Stimulated activated effector memory CD8-positive, alpha-beta T cell treated with anti-CD3 and anti-CD28 coated beads, Interleukin-12 subunit alpha, Interleukin-12 subunit beta, amount 100 ng/mL, for 72 hours (primary cell): Measurements from ENCODE around the gene AFM.

ENCODE experiments used
- ATAC-seq: fragments of 150-1000 bp; cut with Tn5 transposase; 2 replicates; pipeline ENCODE4 v1.10.0; 2021
- DNase-seq, 2 donors: peaks; one replicate each; pipeline ENCODE4 v3.0.0; 2021 to 2022; ENCODE audit warnings: low spot score in 2 of 2
- H3K27ac Mint-ChIP-seq: one replicate; pipeline ENCODE4 v1.8.0; 2022; ENCODE audit warnings: mild to moderate bottlenecking, mixed read lengths
- H3K36me3 Mint-ChIP-seq: one replicate; pipeline ENCODE4 v1.8.0; 2022; ENCODE audit warnings: mild to moderate bottlenecking, mixed read lengths
- H3K4me1 Mint-ChIP-seq: one replicate; pipeline ENCODE4 v1.8.0; 2022; ENCODE audit warnings: mixed read lengths
- H3K4me3 Mint-ChIP-seq: one replicate; pipeline ENCODE4 v1.8.0; 2022; ENCODE audit warnings: mild to moderate bottlenecking, mixed read lengths
- H3K9me3 Mint-ChIP-seq: one replicate; pipeline ENCODE4 v1.8.0; 2022; ENCODE audit warnings: mixed read lengths

The AFM gene

DNA sequence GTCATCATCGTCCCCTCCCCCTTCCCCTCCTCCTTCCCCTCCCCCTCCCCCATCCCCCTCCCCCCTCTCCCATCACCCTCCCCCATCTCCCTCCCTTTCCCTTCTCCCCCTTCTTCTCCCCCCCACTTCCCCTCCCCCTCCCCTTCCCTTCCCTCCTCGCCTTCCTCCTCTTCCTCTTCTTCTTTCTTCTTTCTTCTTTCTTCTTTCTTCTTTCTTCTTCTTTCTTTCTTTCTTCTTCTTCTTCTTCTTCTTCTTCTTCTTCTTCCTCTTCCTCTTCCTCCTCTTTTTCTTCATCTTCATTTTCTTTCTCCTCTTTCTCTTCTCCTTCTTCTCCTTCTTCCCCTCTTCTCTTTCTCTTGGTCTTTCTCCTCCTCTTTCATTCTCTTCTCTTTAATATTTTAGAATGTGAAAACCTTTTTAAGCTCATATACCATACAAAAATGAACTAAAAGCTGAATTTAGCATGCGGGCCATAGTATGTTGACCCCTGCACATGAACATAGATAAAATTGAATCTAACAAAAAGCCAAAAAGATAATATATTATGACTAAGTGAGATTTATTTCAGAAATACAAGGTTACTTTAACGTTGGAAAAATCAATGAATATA is 20.5 kb upstream of the AFM start:
- no peaks in the 10 kb centered on the region for H3K4me1 Mint-ChIP-seq
- peaks cover 6% of the 10 kb centered on the region for H3K9me3 Mint-ChIP-seq
- DNase-seq (no peak), ATAC-seq (no peak)
- H3K4me3 Mint-ChIP-seq, result no peak overlapping the region
- H3K36me3 Mint-ChIP-seq, result no peaks in the 10 kb centered on the region
- no peak overlapping the region for H3K27ac Mint-ChIP-seq

DNA sequence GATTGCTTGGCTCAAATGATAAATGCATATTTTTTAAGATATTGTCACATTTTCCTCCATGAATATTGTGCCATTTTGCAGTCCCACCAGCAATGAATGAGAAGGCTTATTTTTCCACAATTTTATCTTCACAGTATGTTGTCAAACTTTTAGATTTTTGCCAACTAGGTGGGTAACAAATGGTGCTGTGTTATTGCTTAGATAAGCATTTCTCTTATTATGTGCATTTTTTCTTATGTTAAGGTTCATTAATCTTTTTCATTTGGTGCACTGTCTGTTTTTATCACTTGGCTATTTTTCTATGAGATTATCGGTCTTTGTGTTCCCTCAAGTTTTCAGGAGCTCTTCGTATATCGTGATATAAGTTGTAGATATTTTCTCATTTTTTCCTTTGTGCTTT is 13.4 kb upstream of the AFM start:
- Mint-ChIP-seq H3K4me3 (no peak overlapping the region), H3K27ac (no peak overlapping the region), H3K36me3 (no peaks in the 10 kb centered on the region), H3K4me1 (no peaks in the 10 kb centered on the region), H3K9me3 (peaks cover 2% of the 10 kb centered on the region)
- ATAC-seq (no peak), DNase-seq (no peak)

DNA sequence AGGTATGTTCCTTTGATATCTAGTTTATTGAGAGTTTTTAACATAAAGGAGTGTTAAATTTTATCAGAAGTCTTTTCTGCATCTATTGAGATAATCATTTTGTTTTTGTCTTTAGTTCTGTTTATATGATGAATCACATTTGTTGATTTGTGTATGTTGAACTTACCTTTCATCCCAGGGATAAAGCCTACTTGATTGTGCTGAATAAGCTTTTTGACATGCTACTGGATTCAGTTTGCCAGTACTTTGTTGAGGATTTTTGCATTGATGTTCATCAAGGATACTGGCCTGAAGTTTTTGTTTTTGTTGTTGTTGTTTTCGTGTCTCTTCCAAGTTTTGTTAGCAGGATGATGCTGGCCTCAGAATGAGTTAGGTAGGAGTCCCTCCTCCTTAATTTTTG is 10.8 kb upstream of the AFM start:
- no peaks in the 10 kb centered on the region for H3K4me1 Mint-ChIP-seq
- H3K27ac Mint-ChIP-seq, result no peak overlapping the region
- peaks cover 4% of the 10 kb centered on the region for H3K9me3 Mint-ChIP-seq
- no peak overlapping the region for H3K4me3 Mint-ChIP-seq
- DNase-seq (no peak), ATAC-seq (no peak)
- no peaks in the 10 kb centered on the region for H3K36me3 Mint-ChIP-seq

DNA sequence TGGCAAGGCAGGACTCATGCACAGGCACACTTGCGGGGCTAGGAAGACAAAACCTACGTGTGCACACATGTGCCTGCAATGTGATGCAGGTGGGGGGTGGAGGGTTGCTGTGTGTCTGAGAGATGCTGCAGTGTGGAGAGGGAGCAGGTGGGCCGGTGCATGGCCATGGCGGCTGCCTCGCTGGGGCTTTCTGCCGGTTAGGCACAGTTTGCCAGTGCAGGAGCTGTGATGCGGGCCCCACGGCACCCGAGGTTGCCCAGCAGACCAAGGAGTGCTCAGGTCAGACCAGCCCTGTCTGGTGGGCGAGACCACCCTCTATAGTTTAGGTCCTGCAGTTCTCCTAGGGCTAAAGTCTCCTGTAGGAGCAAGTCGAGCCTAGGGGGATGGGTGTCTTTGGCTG is 4.4 kb upstream of the AFM start:
- Mint-ChIP-seq H3K36me3 (no peaks in the 10 kb centered on the region), H3K4me1 (no peaks in the 10 kb centered on the region), H3K4me3 (no peak overlapping the region), H3K9me3 (peaks cover 4% of the 10 kb centered on the region), H3K27ac (no peak overlapping the region)
- ATAC-seq (peak; percentile 47), DNase-seq (no peak)

DNA sequence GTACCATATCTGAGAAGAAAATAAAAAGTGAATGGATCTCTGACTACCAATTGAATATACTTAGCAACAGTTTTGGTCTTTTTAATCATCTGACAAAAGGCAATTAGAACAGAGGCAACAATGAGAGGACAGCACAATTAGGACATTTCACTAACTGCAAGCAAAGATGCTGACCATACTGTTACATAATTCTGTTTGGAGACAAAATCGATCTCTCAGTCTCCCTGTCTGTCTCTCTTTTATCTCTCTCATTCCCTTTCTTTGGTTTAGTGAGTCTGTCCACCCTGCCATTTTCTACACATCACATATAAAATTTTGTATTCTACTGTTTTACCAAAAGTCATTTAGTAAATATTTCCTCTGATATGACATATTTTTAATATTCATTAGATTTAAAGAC is 2.2 kb upstream of the AFM start:
- DNase-seq (no peak), ATAC-seq (no peak)
- Mint-ChIP-seq H3K4me3 (no peak overlapping the region), H3K36me3 (no peaks in the 10 kb centered on the region), H3K27ac (no peak overlapping the region), H3K9me3 (peaks cover 4% of the 10 kb centered on the region), H3K4me1 (no peaks in the 10 kb centered on the region)

DNA sequence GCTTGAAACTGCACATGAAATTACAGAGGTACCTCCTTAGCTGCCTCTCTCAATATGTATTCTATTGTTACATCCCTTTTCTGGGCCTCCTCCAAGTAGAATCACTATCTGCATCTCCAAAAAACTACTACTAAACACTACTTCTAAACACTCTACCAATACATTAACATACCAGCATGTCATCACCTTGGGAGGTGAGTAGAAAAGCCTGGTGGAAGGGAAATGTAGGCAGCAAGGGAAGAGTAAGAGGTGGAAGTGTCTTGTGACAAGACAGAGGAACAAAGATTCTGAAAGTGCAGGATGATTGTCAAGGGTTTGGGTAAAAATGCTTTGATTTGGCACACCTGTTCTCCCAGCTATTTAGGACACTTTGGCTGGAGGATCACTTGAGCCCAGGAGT is 3.5 kb downstream of the AFM start:
- no peak overlapping the region for H3K4me3 Mint-ChIP-seq
- no peaks in the 10 kb centered on the region for H3K9me3 Mint-ChIP-seq
- H3K36me3 Mint-ChIP-seq, result no peaks in the 10 kb centered on the region
- DNase-seq, result no peak
- no peak for ATAC-seq
- H3K27ac Mint-ChIP-seq, result no peak overlapping the region
- H3K4me1 Mint-ChIP-seq, result no peaks in the 10 kb centered on the region

DNA sequence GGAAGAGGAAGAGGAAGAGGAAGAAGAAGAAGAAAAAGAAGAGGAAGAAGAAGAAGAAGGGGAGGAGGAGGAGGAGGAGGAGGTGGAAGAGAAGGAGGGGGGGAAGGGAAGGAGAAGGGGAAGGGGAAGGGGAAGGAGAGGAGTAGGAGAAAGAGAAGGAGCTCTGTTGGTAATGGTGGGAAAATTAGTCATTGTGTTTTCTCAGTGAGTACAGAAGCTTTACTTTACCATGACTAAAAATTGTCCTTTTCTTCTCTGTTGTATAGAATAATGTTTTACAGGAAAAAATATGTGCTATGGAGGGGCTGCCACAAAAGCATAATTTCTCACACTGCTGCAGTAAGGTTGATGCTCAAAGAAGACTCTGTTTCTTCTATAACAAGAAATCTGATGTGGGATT is 4.1 kb downstream of the AFM start:
- Mint-ChIP-seq H3K9me3 (no peaks in the 10 kb centered on the region), H3K36me3 (no peaks in the 10 kb centered on the region), H3K27ac (no peak overlapping the region), H3K4me1 (no peaks in the 10 kb centered on the region), H3K4me3 (no peak overlapping the region)
- DNase-seq, result no peak
- ATAC-seq, result no peak

DNA sequence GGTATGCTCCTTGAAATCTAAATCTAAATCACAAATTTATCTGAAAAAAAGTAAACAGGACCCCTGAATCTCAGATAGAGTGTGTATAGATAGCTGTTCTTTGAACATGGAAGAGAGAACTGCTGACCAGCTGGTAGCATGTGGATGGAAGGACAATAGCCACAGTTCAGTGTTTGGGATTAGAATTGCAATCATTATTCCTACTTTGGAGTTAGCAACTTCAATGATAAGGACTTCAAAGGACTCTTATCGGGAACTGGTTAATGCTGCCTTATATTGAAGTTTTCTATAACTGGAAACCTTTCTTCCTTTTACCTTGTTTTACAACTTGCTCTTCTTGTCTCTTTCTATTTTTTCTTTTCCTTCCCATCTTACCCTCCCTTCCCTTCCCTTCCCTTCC is 5.0 kb downstream of the AFM start:
- DNase-seq (no peak), ATAC-seq (no peak)
- Mint-ChIP-seq H3K4me1 (no peaks in the 10 kb centered on the region), H3K9me3 (no peaks in the 10 kb centered on the region), H3K27ac (no peak overlapping the region), H3K4me3 (no peak overlapping the region), H3K36me3 (no peaks in the 10 kb centered on the region)

DNA sequence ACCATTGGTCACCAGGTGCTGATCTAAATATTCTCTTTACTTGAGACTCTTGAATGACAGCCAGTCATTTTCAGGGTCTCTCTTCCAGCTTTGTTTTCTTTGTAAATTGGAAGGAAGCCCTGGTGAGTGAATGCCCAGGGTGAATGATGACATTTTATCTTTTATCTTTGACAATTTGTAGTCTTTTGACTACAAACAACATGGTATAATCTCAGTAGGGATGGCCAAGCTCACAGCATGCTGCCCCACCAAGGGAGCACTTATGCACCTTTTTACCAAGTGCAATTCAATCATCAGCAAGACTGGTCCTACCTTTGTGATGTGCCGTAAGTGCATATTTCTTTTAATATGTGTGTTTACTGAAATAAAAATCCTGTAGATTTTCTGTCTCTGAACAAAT is 5.7 kb downstream of the AFM start:
- H3K9me3 Mint-ChIP-seq, result no peaks in the 10 kb centered on the region
- ATAC-seq, result no peak
- no peak overlapping the region for H3K27ac Mint-ChIP-seq
- H3K36me3 Mint-ChIP-seq, result no peaks in the 10 kb centered on the region
- H3K4me3 Mint-ChIP-seq, result no peak overlapping the region
- DNase-seq, result no peak
- H3K4me1 Mint-ChIP-seq, result no peaks in the 10 kb centered on the region

DNA sequence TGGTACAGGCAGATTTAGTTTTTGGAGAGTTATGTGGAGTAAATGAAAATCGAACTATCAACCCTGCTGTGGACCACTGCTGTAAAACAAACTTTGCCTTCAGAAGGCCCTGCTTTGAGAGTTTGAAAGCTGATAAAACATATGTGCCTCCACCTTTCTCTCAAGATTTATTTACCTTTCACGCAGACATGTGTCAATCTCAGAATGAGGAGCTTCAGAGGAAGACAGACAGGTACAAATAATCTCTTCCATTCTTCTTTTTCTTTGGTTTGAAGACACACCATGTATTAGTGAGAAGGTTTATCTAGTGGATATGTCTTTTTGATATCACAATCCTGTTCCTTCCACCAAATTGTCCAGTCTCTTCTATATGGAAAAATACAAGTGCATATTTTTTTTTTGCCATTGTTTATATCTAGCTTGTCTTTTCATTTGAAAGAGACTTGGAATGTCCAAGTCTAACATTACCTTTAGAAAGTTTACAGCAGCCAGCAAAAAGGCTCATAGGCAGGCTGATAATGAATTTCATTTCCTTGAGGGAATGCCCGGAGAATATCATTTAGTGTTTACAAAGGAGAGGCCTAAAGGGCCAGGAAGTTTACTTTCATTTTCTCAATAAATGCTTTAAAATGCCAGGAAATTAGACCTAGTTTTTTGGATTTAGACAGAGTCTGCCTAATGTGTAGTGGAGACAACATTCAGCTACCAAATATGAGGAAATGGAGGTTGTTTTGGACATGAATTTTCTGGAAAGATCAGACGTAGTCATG is 18.6 kb downstream of the AFM start:
- no peaks in the 10 kb centered on the region for H3K4me1 Mint-ChIP-seq
- H3K36me3 Mint-ChIP-seq, result no peaks in the 10 kb centered on the region
- ATAC-seq (no peak), DNase-seq (no peak)
- no peak overlapping the region for H3K4me3 Mint-ChIP-seq
- H3K27ac Mint-ChIP-seq, result no peak overlapping the region
- no peaks in the 10 kb centered on the region for H3K9me3 Mint-ChIP-seq

DNA sequence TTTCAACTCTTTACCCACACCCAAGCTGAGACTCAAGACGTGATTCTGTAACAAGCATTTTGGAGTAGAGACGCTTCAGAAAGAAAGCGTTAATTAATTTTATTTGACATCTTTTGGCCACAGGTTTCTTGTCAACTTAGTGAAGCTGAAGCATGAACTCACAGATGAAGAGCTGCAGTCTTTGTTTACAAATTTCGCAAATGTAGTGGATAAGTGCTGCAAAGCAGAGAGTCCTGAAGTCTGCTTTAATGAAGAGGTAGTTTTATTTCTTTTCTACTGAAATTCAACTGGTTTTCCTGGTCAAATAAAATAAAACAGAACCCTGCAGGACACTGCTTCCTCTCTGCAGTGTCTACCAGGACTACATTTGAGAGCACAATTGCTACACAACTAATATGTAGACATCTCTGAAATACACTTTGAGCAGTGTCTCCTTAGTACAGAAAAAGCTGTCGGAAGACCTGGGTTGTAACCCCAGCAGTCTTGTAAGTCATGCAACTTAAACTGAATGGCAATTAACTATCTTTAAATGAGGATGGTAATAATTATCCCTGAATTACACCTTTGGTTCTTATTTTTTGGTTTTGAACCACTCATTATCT is 20.2 kb downstream of the AFM start:
- H3K27ac Mint-ChIP-seq, result no peak overlapping the region
- H3K36me3 Mint-ChIP-seq, result no peaks in the 10 kb centered on the region
- no peak for ATAC-seq
- H3K4me1 Mint-ChIP-seq, result no peaks in the 10 kb centered on the region
- no peak overlapping the region for H3K4me3 Mint-ChIP-seq
- no peak for DNase-seq
- H3K9me3 Mint-ChIP-seq, result no peaks in the 10 kb centered on the region

DNA sequence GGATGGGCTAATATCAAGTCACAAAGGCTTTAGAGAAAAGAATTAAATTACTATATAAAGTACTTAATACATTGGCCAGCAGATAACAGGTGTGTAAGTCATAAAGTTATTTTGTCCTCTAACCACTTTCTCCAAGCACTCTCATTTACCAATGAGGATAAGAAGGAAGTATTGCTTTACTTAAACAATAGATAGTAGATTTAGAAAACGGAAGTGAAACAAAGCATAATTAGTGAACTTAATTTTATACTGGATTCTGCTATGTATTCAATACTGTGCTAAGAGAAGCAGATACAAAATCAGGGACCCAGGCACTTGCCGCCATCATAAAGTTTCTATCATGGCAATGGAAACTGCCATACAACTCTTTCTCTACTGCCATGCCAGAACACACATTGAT is 24.0 kb downstream of the AFM start:
- Mint-ChIP-seq H3K9me3 (no peaks in the 10 kb centered on the region), H3K4me3 (no peak overlapping the region), H3K36me3 (no peaks in the 10 kb centered on the region), H3K27ac (no peak overlapping the region), H3K4me1 (no peaks in the 10 kb centered on the region)
- DNase-seq (no peak), ATAC-seq (no peak)

DNA sequence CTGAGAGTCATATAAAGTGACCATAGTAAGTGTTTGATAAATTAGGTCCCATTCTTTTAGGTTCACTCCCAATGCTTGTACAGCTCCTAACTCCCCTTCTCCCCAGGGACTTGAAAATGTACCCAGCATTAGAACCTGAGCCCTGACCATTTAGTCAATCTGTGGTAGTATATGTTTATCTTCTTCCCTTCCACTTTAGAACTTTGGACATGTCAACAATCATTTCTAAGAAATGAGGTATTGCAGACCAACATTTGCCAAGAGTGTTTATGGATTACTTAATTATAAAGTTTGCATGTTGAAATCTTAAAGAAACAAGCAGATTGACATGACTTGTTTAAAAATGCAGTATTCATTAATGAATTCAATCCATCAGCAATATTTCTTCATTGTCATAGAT is 26.0 kb downstream of the AFM start:
- no peak for DNase-seq
- Mint-ChIP-seq H3K36me3 (no peaks in the 10 kb centered on the region), H3K27ac (no peak overlapping the region), H3K9me3 (no peaks in the 10 kb centered on the region), H3K4me3 (no peak overlapping the region), H3K4me1 (no peaks in the 10 kb centered on the region)
- no peak for ATAC-seq

DNA sequence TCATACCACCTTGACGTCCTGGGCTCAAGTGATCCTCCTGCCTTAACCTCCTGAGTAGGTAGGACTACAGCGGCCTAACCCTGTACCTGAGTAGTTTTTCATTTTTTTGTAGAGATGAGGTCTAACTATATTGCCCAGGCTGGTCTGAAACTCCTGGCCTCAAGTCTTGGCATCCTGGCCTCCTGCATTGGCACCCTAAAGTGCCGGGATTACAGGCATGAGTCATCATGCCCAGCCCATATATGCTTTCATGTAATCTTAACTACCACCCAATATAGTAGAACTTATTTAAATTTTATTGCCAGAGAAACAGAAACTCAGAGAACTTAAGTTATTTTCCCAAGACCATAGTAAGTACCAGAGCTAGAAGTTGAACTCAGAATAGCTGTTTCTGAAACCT is 27.1 kb downstream of the AFM start:
- Mint-ChIP-seq H3K4me1 (no peaks in the 10 kb centered on the region), H3K36me3 (no peaks in the 10 kb centered on the region), H3K27ac (no peak overlapping the region), H3K9me3 (no peaks in the 10 kb centered on the region), H3K4me3 (no peak overlapping the region)
- ATAC-seq, result no peak
- no peak for DNase-seq

DNA sequence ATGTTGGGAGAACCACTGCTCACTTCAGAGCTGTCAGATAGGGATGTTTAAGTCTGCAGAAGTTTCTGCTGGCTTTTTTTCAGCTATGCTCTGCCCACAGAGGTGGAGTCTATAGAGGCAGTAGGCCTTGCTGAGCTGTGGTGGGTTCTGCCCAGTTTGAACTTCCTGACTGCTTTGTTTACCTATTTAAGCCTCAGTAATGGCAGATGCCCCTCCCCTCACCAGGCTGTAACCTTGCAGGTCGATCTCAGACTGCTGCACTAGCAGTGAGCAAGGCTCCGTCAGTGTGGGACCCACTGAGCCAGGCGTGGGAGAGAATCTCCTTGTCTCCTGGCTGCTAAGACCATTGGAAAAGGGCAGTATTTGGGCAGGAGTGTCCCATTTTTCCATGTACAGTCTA is 36.8 kb downstream of the AFM start:
- no peak for ATAC-seq
- no peaks in the 10 kb centered on the region for H3K4me1 Mint-ChIP-seq
- no peaks in the 10 kb centered on the region for H3K9me3 Mint-ChIP-seq
- H3K36me3 Mint-ChIP-seq, result no peaks in the 10 kb centered on the region
- no peak for DNase-seq
- H3K4me3 Mint-ChIP-seq, result no peak overlapping the region
- H3K27ac Mint-ChIP-seq, result no peak overlapping the region

DNA sequence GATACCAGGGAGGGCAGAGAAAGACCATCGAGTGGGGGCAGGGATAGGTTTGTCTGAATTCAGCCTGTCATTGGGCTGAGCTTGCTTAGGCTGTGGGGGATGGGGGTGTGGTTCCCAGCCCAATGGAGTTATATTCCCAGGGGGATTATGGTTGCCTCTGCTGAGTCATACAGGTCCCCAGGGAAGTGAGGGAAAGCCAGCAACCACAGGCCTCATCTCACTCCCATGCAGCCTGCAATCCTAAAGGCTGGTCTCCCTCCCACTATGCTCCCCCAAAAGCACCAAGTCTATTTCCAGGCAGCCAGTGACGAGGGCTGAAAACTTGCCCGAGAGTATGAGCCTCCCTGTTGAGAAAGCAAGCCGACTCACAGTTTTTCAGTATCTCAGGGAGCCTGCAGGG is 39.3 kb downstream of the AFM start:
- Mint-ChIP-seq H3K9me3 (no peaks in the 10 kb centered on the region), H3K36me3 (no peaks in the 10 kb centered on the region), H3K4me1 (no peaks in the 10 kb centered on the region), H3K27ac (no peak overlapping the region), H3K4me3 (no peak overlapping the region)
- ATAC-seq, result no peak
- no peak for DNase-seq
